Measurements from ENCODE around the gene GPC1.

The GPC1 gene

GRCh38 chr2:240502430-240503121, 67.1 kb downstream of the GPC1 start:
- no peak for DNase-seq

- DNase-seq = no peak
These were observed 67.9 kb downstream of the GPC1 start for GRCh38 chr2:240503375-240503774.

- DNase-seq = no peak
These were observed 68.4 kb downstream of the GPC1 start for GRCh38 chr2:240503848-240504247.

- no peak for DNase-seq
These were observed 70.4 kb downstream of the GPC1 start for GRCh38 chr2:240505910-240506309.

GRCh38 chr2:240506406-240507059, 71.1 kb downstream of the GPC1 start:
- DNase-seq = no peak

GRCh38 chr2:240507060-240507777, 71.8 kb downstream of the GPC1 start:
- no peak for DNase-seq

GRCh38 chr2:240507778-240508251, 72.4 kb downstream of the GPC1 start:
- DNase-seq = no peak

GRCh38 chr2:240508832-240509545, 73.5 kb downstream of the GPC1 start:
- DNase-seq = no peak

GRCh38 chr2:240509667-240510512, 74.4 kb downstream of the GPC1 start:
- no peak for DNase-seq

GRCh38 chr2:240510513-240511210, 75.2 kb downstream of the GPC1 start:
- no peak for DNase-seq

- no peak for DNase-seq
These were observed 76.1 kb downstream of the GPC1 start for GRCh38 chr2:240511351-240512108.

GRCh38 chr2:240512109-240512485, 76.6 kb downstream of the GPC1 start:
- DNase-seq = no peak

GRCh38 chr2:240512666-240513535, 77.4 kb downstream of the GPC1 start:
- DNase-seq = no peak

GRCh38 chr2:240513549-240514287, 78.3 kb downstream of the GPC1 start:
- no peak for DNase-seq

- no peak for DNase-seq
These were observed 79.2 kb downstream of the GPC1 start for GRCh38 chr2:240514631-240515030.

- DNase-seq = no peak
These were observed 81.9 kb downstream of the GPC1 start for GRCh38 chr2:240517342-240517741.

Measured in NCI-H1417 treated with DMSO at 0.1 percent for 48 hours (cell line).